Middle frontal gyrus (tissue), 1 donor: ENCODE data around the gene JAG2.

Experiments used
- DNase-seq: peaks from one replicate; pipeline ENCODE4 v3.0.0-alpha.2; 2015; ENCODE audit warnings: low spot score; ENCODE audit errors: extremely low spot score

The JAG2 gene

GRCh38 chr14:105139831-105140239 is 28.7 kb downstream of the JAG2 start:
- no peak for DNase-seq

GRCh38 chr14:105139212-105139825 is 29.3 kb downstream of the JAG2 start:
- no peak for DNase-seq

- DNase-seq = no peak
These were observed 29.9 kb downstream of the JAG2 start for GRCh38 chr14:105138551-105139111.

GRCh38 chr14:105138021-105138541 is 30.5 kb downstream of the JAG2 start:
- no peak for DNase-seq

GRCh38 chr14:105137481-105138020 is 31.0 kb downstream of the JAG2 start:
- no peak for DNase-seq

GRCh38 chr14:105136401-105137322 is 31.9 kb downstream of the JAG2 start:
- DNase-seq = no peak

- DNase-seq = no peak
These were observed 32.7 kb downstream of the JAG2 start for GRCh38 chr14:105135700-105136395.

- DNase-seq = no peak
These were observed 35.5 kb downstream of the JAG2 start for GRCh38 chr14:105132921-105133654.

GRCh38 chr14:105131241-105131640 is 37.3 kb downstream of the JAG2 start:
- no peak for DNase-seq

GRCh38 chr14:105128059-105128458 is 40.5 kb downstream of the JAG2 start:
- no peak for DNase-seq

- no peak for DNase-seq
These were observed 41.6 kb downstream of the JAG2 start for GRCh38 chr14:105126981-105127329.

- DNase-seq = no peak
These were observed 42.2 kb downstream of the JAG2 start for GRCh38 chr14:105126126-105126980.

GRCh38 chr14:105124823-105125222 is 43.8 kb downstream of the JAG2 start:
- DNase-seq = no peak

GRCh38 chr14:105123981-105124765 is 44.4 kb downstream of the JAG2 start:
- no peak for DNase-seq

GRCh38 chr14:105123064-105123665 is 45.4 kb downstream of the JAG2 start:
- DNase-seq = no peak

- DNase-seq = no peak
These were observed 48.5 kb downstream of the JAG2 start for GRCh38 chr14:105120056-105120455.

- DNase-seq = no peak
These were observed 49.1 kb downstream of the JAG2 start for GRCh38 chr14:105119408-105120025.
